GM19372 (cell line): ENCODE results near the gene PPP6R3.

ENCODE experiments used
- ATAC-seq: cut with Tn5 transposase; IDR thresholded peaks from one replicate; pipeline ENCODE4 v1.9.1; 2021; ENCODE audit warnings: mild to moderate bottlenecking, low read depth, moderate library complexity; ENCODE audit not compliant: unreplicated experiment

PPP6R3 gene

DNA sequence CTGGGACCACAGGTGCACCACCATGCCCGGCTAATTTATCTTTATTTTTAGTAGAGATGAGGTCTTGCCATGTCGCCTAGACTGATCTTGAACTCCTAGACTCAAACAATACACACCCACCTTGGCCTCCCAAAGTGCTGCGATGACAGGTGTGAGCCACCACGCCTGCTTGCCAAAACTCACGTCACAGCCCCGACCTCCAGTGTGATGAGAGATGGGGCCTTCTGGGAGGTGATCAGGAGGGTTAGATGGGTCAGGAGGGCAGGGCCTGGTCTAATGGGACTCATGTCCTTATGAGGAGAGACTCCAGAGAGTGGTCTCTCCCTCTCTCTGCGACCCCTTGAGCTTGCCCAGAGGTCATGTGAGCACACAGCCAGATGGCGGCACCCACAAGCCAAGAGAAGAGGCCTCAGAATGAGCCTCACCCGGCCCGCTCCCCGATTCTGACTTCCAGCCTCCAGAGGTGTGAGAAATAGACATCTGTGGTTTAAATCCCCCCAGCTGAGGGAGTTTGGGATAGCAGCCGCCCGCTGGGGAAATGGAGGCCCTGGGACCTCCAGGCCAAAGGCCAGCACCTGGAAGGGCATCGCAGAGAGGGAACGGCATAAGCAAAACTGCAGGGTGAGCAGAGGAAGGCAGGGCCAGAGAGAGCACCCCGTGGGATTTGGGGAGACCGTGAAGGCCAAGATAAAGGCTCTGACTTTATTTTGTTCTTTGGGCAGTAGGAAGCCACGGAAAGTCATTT, 199.7 kb downstream of the PPP6R3 start:
- no peak for ATAC-seq

DNA sequence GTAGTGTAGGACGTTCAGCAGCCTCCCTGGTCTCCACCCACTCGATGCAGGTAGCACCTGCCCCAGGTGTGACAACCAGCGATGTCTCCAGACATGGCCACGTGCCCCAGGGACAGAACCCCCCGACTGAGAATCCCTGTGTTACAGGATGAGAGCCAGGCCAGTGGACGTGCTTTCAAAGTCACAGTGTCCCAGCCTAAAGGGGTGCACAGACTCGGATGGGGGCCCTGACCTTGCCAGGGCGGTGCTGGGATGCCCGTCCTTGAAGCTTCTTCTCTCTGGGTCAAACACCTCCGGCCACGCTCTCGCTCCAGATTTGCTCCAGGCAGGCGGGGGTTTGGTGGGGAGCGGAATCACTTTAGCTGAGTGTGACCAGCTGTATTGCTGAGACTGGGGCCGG, 200.5 kb downstream of the PPP6R3 start:
- ATAC-seq, result no peak

DNA sequence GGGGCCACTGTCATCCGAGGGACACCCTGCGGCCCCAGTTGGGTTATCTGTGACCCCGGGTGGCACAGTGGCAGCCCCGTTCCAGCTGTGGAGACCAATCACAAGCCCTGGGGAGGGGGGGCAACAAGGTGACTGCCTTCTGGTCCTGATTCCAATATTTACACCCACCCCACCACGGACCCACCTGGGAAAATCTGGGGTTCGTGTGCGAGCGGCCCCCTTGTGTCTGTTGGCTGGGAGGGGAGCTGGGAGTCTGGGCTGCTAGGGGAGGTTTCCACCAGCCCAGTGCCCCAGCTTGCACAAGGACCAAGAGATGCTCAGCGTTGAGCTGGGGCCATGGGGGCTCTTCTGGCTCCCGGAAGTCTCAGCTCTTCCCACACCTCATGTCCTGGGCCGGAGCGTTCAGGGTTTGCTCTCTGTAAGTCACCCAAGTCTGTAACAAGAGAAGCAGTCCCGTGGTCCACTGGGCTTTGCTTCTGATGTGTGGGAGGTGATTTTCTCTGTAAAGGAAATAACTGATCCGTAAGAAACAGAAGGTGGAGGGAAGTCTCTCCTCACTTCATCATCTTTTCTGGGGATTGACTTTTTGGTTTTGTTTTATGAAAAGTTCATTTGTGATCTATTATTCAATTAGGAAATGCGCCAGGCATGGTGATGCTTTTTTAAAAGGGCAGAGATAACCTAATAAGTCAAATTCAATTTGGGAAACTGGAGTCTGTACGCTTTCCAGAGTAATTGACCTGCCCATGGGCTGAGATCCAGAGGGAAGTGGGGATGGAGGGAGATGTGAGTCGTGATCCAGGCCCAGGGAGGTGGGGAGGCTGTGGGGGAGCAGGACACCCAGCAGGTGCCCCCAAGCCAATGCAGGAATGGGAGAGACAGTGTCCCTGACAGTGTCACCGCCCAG, 201.4 kb downstream of the PPP6R3 start:
- ATAC-seq, result no peak

DNA sequence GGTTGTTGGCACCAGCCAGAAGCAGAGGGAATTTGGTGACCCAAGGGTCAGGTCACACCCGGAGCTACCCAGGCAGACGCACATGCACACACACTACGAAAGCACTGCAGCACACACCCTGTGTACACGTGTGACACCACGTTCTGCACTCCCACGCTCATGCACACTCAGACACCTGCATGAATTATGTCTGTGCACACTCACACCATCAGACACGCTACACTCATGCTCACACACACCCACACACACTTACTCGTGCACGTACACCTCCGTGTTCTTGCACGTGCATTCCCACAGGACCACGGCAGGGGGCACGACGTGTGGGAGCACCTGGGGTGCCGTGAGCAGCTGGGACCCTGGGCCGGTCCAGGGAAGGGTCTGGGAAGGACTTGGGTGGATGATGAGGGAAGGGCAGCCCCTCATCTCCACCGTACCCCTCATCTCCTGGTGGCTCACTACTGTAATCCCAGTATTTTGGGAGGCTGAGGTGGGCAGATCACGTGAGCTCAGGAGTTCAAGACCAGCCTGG, 203.0 kb downstream of the PPP6R3 start:
- no peak for ATAC-seq

DNA sequence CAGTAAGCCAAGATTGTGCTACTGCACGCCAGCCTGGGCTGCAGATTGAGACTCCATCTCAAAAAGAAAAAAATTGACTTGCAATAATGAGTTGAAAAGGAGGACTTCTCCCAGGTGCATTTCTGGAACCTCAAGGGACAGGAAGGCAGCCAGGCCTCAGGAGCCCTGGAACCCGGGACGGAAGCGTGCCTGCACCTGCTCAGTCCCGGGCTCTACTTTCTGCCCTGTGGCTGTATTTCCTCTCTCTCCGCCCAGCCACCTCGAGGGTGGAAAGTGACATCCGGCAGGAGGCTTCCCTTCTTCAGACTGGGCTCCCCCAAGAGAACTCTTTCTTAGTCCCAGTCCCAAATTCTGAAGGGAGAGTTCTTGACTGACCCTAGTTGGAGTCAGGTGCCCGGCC, 203.6 kb downstream of the PPP6R3 start:
- no peak for ATAC-seq

DNA sequence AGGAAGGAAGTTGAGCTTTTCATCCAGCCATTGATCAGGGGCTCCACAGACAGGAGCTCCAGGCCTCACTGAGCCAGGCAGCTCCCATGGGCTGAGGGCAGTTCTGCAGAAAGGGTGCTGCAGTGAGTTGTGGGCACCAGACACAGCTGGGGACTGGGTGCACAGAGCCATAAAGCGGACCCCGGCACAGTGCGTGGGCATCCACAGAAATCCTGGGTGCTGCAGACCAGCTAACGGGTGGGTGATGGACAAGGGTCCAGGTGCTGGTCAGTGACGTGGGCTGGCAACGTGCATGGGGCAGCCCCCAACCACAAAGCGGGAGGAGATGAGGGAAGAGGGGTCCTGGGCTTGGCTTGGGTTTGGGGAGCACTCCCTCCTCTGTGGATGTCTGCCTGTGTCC, 204.4 kb downstream of the PPP6R3 start:
- ATAC-seq, result no peak
